IMR-90 (cell line): ENCODE data around the gene TACR2. TPM values are rescaled to one million over a fixed set of nuclear protein-coding genes. Genes with fewer than 3 reads are reported as not detected.
"Not testable (repeated sequence)": the region's sequence is repeated elsewhere in the genome, so short reads cannot be mapped to it uniquely, and the experiment has no call there.

Source experiments
- ATAC-seq: fragments of 200-7000 bp; cut with Tn5 transposase; 2 replicates; pipeline ENCODE4 v1.9.1; 2020; ENCODE audit warnings: low read depth, mild to moderate bottlenecking, moderate library complexity
- BruUV-seq: library from RNA; stranded (reverse); fragments of 400-500 nt; replicated peaks from 2 replicates; lab custom pipeline; 2021; lab: Mats Ljungman, UMichigan
- CTCF ChIA-PET: fragments of 300-600 bp; formaldehyde crosslinking; extraction: SDS; loops from one replicate; lab custom pipeline; 2021; ENCODE audit warnings: antibody characterized with exemption; lab: Yijun Ruan, JAX
- POLR2A ChIA-PET: fragments of 300-600 bp; sonication (Branson Sonifier 250); formaldehyde crosslinking; loops from one replicate; lab custom pipeline; 2022; ENCODE audit warnings: antibody characterized with exemption; ENCODE audit not compliant: unreplicated experiment; lab: Charles Lee
- DNase-seq: peaks from one replicate; pipeline ENCODE4 v3.0.0; 2013
- H2AFZ ChIP-seq: replicated peaks from 2 replicates; pipeline ENCODE3; 2013; ENCODE audit warnings: low read length, mild to moderate bottlenecking; ENCODE audit not compliant: poor library complexity
- H2AK5ac ChIP-seq: 2 replicates; pipeline ENCODE4 v1.6.1; 2013; ENCODE audit warnings: low read depth, low read length, inconsistent platforms
- H2AK9ac ChIP-seq: replicated peaks from 2 replicates; pipeline ENCODE3; 2013; ENCODE audit warnings: mild to moderate bottlenecking, low read depth, low read length, moderate library complexity; ENCODE audit not compliant: poor library complexity
- H2BK120ac ChIP-seq: 2 replicates; pipeline ENCODE4 v1.6.1; 2013; ENCODE audit warnings: low read depth, low read length, inconsistent platforms
- H2BK15ac ChIP-seq: 3 replicates; pipeline ENCODE4 v1.6.1; 2013; ENCODE audit warnings: low read depth, low read length, inconsistent platforms
- H2BK20ac ChIP-seq: 2 replicates; pipeline ENCODE4 v1.6.1; 2013; ENCODE audit warnings: low read depth, mild to moderate bottlenecking, inconsistent platforms, low read length, moderate library complexity
- H2BK5ac ChIP-seq: 2 replicates; pipeline ENCODE4 v1.6.1; 2013; ENCODE audit warnings: mild to moderate bottlenecking, low read depth, low read length, inconsistent platforms; ENCODE audit not compliant: poor library complexity, severe bottlenecking
- H3K14ac ChIP-seq: replicated peaks from 2 replicates; pipeline ENCODE4 v1.6.1; 2013; ENCODE audit warnings: low read depth, low read length, inconsistent platforms
- H3K18ac ChIP-seq: 2 replicates; pipeline ENCODE4 v1.6.1; 2013; ENCODE audit warnings: low read depth, low read length, control low read depth
- H3K23ac ChIP-seq: 2 replicates; pipeline ENCODE4 v1.6.1; 2013; ENCODE audit warnings: low read depth, low read length, inconsistent platforms
- H3K27ac ChIP-seq: 2 replicates; pipeline ENCODE4 v1.5.1; 2013; ENCODE audit warnings: mild to moderate bottlenecking, control low read depth, low read length; ENCODE audit not compliant: insufficient read depth
- H3K27me3 ChIP-seq: 2 replicates; pipeline ENCODE4 v1.6.1; 2013; ENCODE audit warnings: low read length; ENCODE audit not compliant: control insufficient read depth, insufficient read depth
- H3K36me3 ChIP-seq: 2 replicates; pipeline ENCODE4 v1.6.1; 2013; ENCODE audit warnings: low read length, mixed read lengths; ENCODE audit not compliant: control insufficient read depth, insufficient read depth
- H3K4ac ChIP-seq: 2 replicates; pipeline ENCODE4 v1.6.1; 2013; ENCODE audit warnings: low read depth, low read length, inconsistent platforms
- H3K4me1 ChIP-seq: 2 replicates; pipeline ENCODE4 v1.6.1; 2013; ENCODE audit warnings: low read length, mixed read lengths; ENCODE audit not compliant: control insufficient read depth, insufficient read depth
- H3K4me2 ChIP-seq: 2 replicates; pipeline ENCODE4 v1.6.1; 2013; ENCODE audit warnings: low read depth, mild to moderate bottlenecking, control low read depth, low read length, moderate library complexity
- H3K4me3 ChIP-seq: 2 replicates; pipeline ENCODE4 v1.5.1; 2013; ENCODE audit warnings: low read depth, mild to moderate bottlenecking, control low read depth, low read length, moderate library complexity; ENCODE audit not compliant: insufficient read depth
- H3K56ac ChIP-seq: 2 replicates; pipeline ENCODE4 v1.6.1; 2013; ENCODE audit warnings: low read length, inconsistent platforms; ENCODE audit not compliant: insufficient read depth; ENCODE audit errors: extremely low read depth
- H3K79me1 ChIP-seq, 2 experiments: 2 replicates each; pipeline ENCODE4 v1.6.1; 2013; ENCODE audit warnings: low read length in 2 of 2, inconsistent platforms in 1 of 2, low read depth in 1 of 2
- H3K9ac ChIP-seq: 2 replicates; pipeline ENCODE4 v1.6.1; 2013; ENCODE audit warnings: low read depth, low read length, control low read depth
- H3K9me1 ChIP-seq: 2 replicates; pipeline ENCODE4 v1.6.1; 2013; ENCODE audit warnings: low read length, inconsistent platforms; ENCODE audit not compliant: insufficient read depth
- H3K9me3 ChIP-seq: 2 replicates; pipeline ENCODE4 v1.6.1; 2013; ENCODE audit warnings: low read length; ENCODE audit not compliant: control insufficient read depth, insufficient read depth
- H4K20me1 ChIP-seq: 2 replicates; pipeline ENCODE4 v1.6.1; 2013; ENCODE audit warnings: low read length, inconsistent platforms; ENCODE audit not compliant: insufficient read depth
- H4K5ac ChIP-seq: 2 replicates; pipeline ENCODE4 v1.6.1; 2013; ENCODE audit warnings: mild to moderate bottlenecking, low read depth, low read length, control low read depth
- H4K8ac ChIP-seq, 2 experiments: 2 replicates each; pipeline ENCODE4 v1.6.1; 2013; ENCODE audit warnings: low read depth in 2 of 2, low read length in 2 of 2, control low read depth in 1 of 2, inconsistent platforms in 1 of 2
- H4K91ac ChIP-seq: 2 replicates; pipeline ENCODE4 v1.6.1; 2013; ENCODE audit warnings: low read depth, low read length, inconsistent platforms; ENCODE audit not compliant: insufficient read depth
- BHLHE40 ChIP-seq: fragments of 150-350 bp; IDR thresholded peaks from 2 replicates; pipeline ENCODE4 v1.6.1; 2016; ENCODE audit warnings: mild to moderate bottlenecking, low read depth, low read length
- ELK1 ChIP-seq: fragments of 150-350 bp; IDR thresholded peaks from 2 replicates; pipeline ENCODE4 v1.6.1; 2016; ENCODE audit warnings: low read depth, mild to moderate bottlenecking, low read length, moderate library complexity, borderline replicate concordance
- FOS ChIP-seq: fragments of 150-350 bp; IDR thresholded peaks from 2 replicates; pipeline ENCODE4 v1.6.1; 2016; ENCODE audit warnings: low read depth, low read length
- MAFK ChIP-seq: IDR thresholded peaks from 2 replicates; pipeline ENCODE4 v1.6.1; 2012; ENCODE audit warnings: low read depth, low read length, improper control_type of control experiment
- MAZ ChIP-seq: IDR thresholded peaks from 2 replicates; pipeline ENCODE4 v1.6.1; 2012; ENCODE audit warnings: low read depth, mild to moderate bottlenecking, low read length, improper control_type of control experiment, moderate library complexity, borderline replicate concordance
- USF2 ChIP-seq: fragments of 150-350 bp; IDR thresholded peaks from 2 replicates; pipeline ENCODE4 v1.6.1; 2017; ENCODE audit warnings: mild to moderate bottlenecking, antibody characterized with exemption, low read length, low read depth
- WGBS, 2 experiments: methylation state at CpG; one replicate each; pipeline versions ENCODE4 v1.1.5 to v1.1.7; 2013; ENCODE audit warnings: missing lambda C conversion rate in 2 of 2; ENCODE audit not compliant: insufficient read length in 1 of 2; ENCODE audit errors: extremely low coverage in 2 of 2; 5-methylcytosine and 5-hydroxymethylcytosine counted together
- dilution Hi-C: fragments of 300-500 bp; cut with HindIII; formaldehyde crosslinking; loops from one replicate; pipeline ENCODE4 v1.14.3; 2018; ENCODE audit warnings: low sequenced_read_pairs; ENCODE audit not compliant: unreplicated experiment
- in situ Hi-C: fragments of 300-500 bp; cut with MboI; formaldehyde crosslinking; loops from 3 replicates; pipeline ENCODE4 v1.14.3; 2019; ENCODE audit warnings: low sequenced_read_pairs, inconsistent platforms, mixed read lengths
- intact Hi-C: fragments of 100-400 bp; cut with micrococcal nuclease; formaldehyde crosslinking; loops from 2 replicates; pipeline ENCODE4 v1.10.0; 2022
- polyA plus RNA-seq, 3 experiments: library from polyadenylated mRNA; depleted of rRNA; stranded (reverse); fragments of >200 nt; gene quantifications; 2 replicates each; pipeline ENCODE4 v1.2.3, GENCODE V29; 2012; ENCODE audit warnings: low replicate concordance in 1 of 3
- total RNA-seq: library from RNA; depleted of rRNA; stranded (reverse); fragments of >200 nt; gene quantifications from 2 replicates; pipeline ENCODE4 v1.2.3, GENCODE V29; 2012

The TACR2 gene
- total and polyA plus RNA-seq, 2 of the 4 experiments (the other 2 are of a cell fraction), result not detected

GRCh38 chr10:69451209-69451783, 34.6 kb upstream of the TACR2 start, which contains the start of gene TSPAN15:
TSS of gene TSPAN15 (plus strand) at chr10:69451465. CDS start at chr10:69451595, 130 bp downstream.
- Histone ChIP-seq H2BK120ac (no peak within 1 kb of the TSS), H4K5ac (no peak within 1 kb of the TSS), H2AK9ac (peak within 1 kb of the TSS; percentile 20), H2AFZ (peak within 1 kb of the TSS; percentile 74), H3K4me1 (peaks cover 9% of the 10 kb centered on the region), H4K8ac (no peak within 1 kb of the TSS), H2AK5ac (no peak within 1 kb of the TSS), H3K27ac (no peak within 1 kb of the TSS), H3K9me1 (peaks cover 6% of the 10 kb centered on the region), H3K4me3 (peak within 1 kb of the TSS; percentile 43), H3K4ac (no peak within 1 kb of the TSS), H3K23ac (no peak within 1 kb of the TSS; the same call in 1 of the 2 replicates), H3K79me1 (no peaks in the 10 kb centered on the region), H3K9ac (no peak within 1 kb of the TSS), H3K18ac (no peak within 1 kb of the TSS), H3K4me2 (peak within 1 kb of the TSS; percentile 92), H3K27me3 (peaks cover 16% of the 10 kb centered on the region), H4K20me1 (peaks cover 2% of the 10 kb centered on the region; the same call in 1 of the 2 replicates), H4K91ac (no peak within 1 kb of the TSS), H2BK20ac (no peak within 1 kb of the TSS), H3K36me3 (no peaks in the 10 kb centered on the region), H2BK5ac (no peak within 1 kb of the TSS), H3K14ac (no peak within 1 kb of the TSS), H2BK15ac (no peak within 1 kb of the TSS), H3K9me3 (no peaks in the 10 kb centered on the region), H3K56ac (no peak within 1 kb of the TSS)
- ATAC-seq, result peak; percentile 93
- ChIA-PET CTCF (no interaction called here), POLR2A (no interaction called here)
- intact Hi-C loops (no loop called here), in situ Hi-C loops (no loop called here), dilution Hi-C loops (no loop called here)
- no peak for TF ChIP-seq USF2
- TF ChIP-seq MAZ, result 0 out of 2 replicates have a peak, but pooled peaks have one; percentile 14
- no peak for TF ChIP-seq MAFK
- TF ChIP-seq BHLHE40, result no peak
- no peak for TF ChIP-seq ELK1
- TF ChIP-seq FOS, result no peak
- DNase-seq, result peak; percentile 46
- BruUV-seq, result no TSS peak
- WGBS, 2 experiments, result 2% methylated on average over 11 of the region's 45 CpGs; no CpG with 5 or more reads in 1 of the 2 experiments

- POLR2A ChIA-PET, BruUV-seq, H3K9ac ChIP-seq, H3K23ac ChIP-seq, H2BK15ac ChIP-seq, H4K91ac ChIP-seq, H3K14ac ChIP-seq, H2AFZ ChIP-seq, DNase-seq, H3K4ac ChIP-seq, H3K56ac ChIP-seq, H3K36me3 ChIP-seq, H4K20me1 ChIP-seq, H3K79me1 ChIP-seq, H3K18ac ChIP-seq, H2AK5ac ChIP-seq, in situ Hi-C loops, H3K9me3 ChIP-seq, ATAC-seq, intact Hi-C loops, dilution Hi-C loops, H2BK120ac ChIP-seq, H2AK9ac ChIP-seq, H4K8ac ChIP-seq, H3K27ac ChIP-seq, H4K5ac ChIP-seq, H3K4me1 ChIP-seq, H3K4me3 ChIP-seq, H2BK20ac ChIP-seq, H3K4me2 ChIP-seq, H2BK5ac ChIP-seq: not testable (repeated sequence)
- CTCF ChIA-PET, result interaction anchor here (1.8 kb wide), 1 partner anchor 22 kb away, joined by 6 read pairs; no protein-coding TSS in a partner anchor
- H3K27me3 ChIP-seq, result peaks cover 16% of the 10 kb centered on the region
- 100% methylated on average over 1 of the region's 16 CpGs; no CpG with 5 or more reads in 1 of the 2 experiments for WGBS, 2 experiments
- peaks cover 13% of the 10 kb centered on the region for H3K9me1 ChIP-seq
Observed at GRCh38 chr10:69450395-69450794, 33.7 kb upstream of the TACR2 start.
